ENCODE results near the gene COLEC12.

GRCh38 chr18:335733-336132, 164.8 kb downstream of the COLEC12 start:
- TF ChIP-seq CTCF (tag by site-specific recombination; IDR thresholded peaks at IDR 0.05): no peak
- TF ChIP-seq MEIS1 (CRISPR knock-in tag; IDR thresholded peaks at IDR 0.05; ENCODE audit: borderline replicate concordance): no peak
- TF ChIP-seq MYNN (tag by site-specific recombination; IDR thresholded peaks at IDR 0.05; ENCODE audit: borderline replicate concordance): no peak
- no peak for TF ChIP-seq YY1 (tag by site-specific recombination; IDR thresholded peaks at IDR 0.05)
- TF ChIP-seq ZNF768 (tag by site-specific recombination; IDR thresholded peaks at IDR 0.05): no peak
- no peak for TF ChIP-seq ZNF24 (tag by site-specific recombination; IDR thresholded peaks at IDR 0.05)
- TF ChIP-seq WT1 (tag by site-specific recombination; IDR thresholded peaks at IDR 0.05): no peak
- no peak for TF ChIP-seq ZNF639 (tag by site-specific recombination; IDR thresholded peaks at IDR 0.05)
- no peak for TF ChIP-seq ZNF23 (tag by site-specific recombination; IDR thresholded peaks at IDR 0.05; ENCODE audit: borderline replicate concordance)
- no peak for TF ChIP-seq ZNF518A (tag by site-specific recombination; conservative IDR thresholded peaks at IDR 0.05; ENCODE audit: low read depth)
- no peak for TF ChIP-seq ZNF114 (tag by site-specific recombination; IDR thresholded peaks at IDR 0.05)
- no peak for TF ChIP-seq ZNF830 (tag by site-specific recombination; IDR thresholded peaks at IDR 0.05; ENCODE audit: low read depth)
- TF ChIP-seq SCRT2 (tag by site-specific recombination; IDR thresholded peaks at IDR 0.05): no peak
- no peak for TF ChIP-seq GFI1B (tag by site-specific recombination; IDR thresholded peaks at IDR 0.05)

Data from HEK293 (cell line).